HS-27A (cell line): ENCODE data around the gene SMIM10L2A.
"Not testable (repeated sequence)": the region's sequence is repeated elsewhere in the genome, so short reads cannot be mapped to it uniquely, and the experiment has no call there.

Experiments used
- DNase-seq: peaks from one replicate; pipeline ENCODE4 v3.0.0-alpha.2; 2012; ENCODE audit warnings: low read depth, missing footprints

Gene SMIM10L2A

GRCh38 chrX:135421932-135422809 is at the start of gene SMIM10L2A:
Gene SMIM10L2A, plus strand, starts transcription at chrX:135421944. Its CDS starts 188 bp downstream, at chrX:135422132.
- DNase-seq = no peak

GRCh38 chrX:135373357-135373756 is 48.4 kb upstream of the SMIM10L2A start:
- no peak for DNase-seq

- no peak for DNase-seq
Measured at GRCh38 chrX:135382260-135382659, 39.5 kb upstream of the SMIM10L2A start.

- no peak for DNase-seq
Measured at GRCh38 chrX:135383249-135383648, 38.5 kb upstream of the SMIM10L2A start.

GRCh38 chrX:135384161-135384836 is 37.4 kb upstream of the SMIM10L2A start:
- DNase-seq = no peak

GRCh38 chrX:135388841-135389240 is 32.9 kb upstream of the SMIM10L2A start:
- DNase-seq = no peak

- DNase-seq = no peak
Measured at GRCh38 chrX:135389243-135389642, 32.5 kb upstream of the SMIM10L2A start.

GRCh38 chrX:135389717-135390116 is 32.0 kb upstream of the SMIM10L2A start:
- DNase-seq = no peak

- no peak for DNase-seq
Measured at GRCh38 chrX:135391734-135392133, 30.0 kb upstream of the SMIM10L2A start.

GRCh38 chrX:135393051-135393450 is 28.7 kb upstream of the SMIM10L2A start:
- no peak for DNase-seq

- DNase-seq = no peak
Measured at GRCh38 chrX:135395064-135395463, 26.7 kb upstream of the SMIM10L2A start.

- DNase-seq = no peak
Measured at GRCh38 chrX:135396109-135396508, 25.6 kb upstream of the SMIM10L2A start.

GRCh38 chrX:135396566-135396965 is 25.2 kb upstream of the SMIM10L2A start:
- no peak for DNase-seq

- DNase-seq = no peak
Measured at GRCh38 chrX:135397652-135398051, 24.1 kb upstream of the SMIM10L2A start.

- DNase-seq = no peak
Measured at GRCh38 chrX:135403374-135403773, 18.4 kb upstream of the SMIM10L2A start.

- not testable (repeated sequence) for DNase-seq
Measured at GRCh38 chrX:135406428-135406827, 15.3 kb upstream of the SMIM10L2A start.

GRCh38 chrX:135408794-135409193 is 12.9 kb upstream of the SMIM10L2A start:
- no peak for DNase-seq

- no peak for DNase-seq
Measured at GRCh38 chrX:135410861-135411627, 10.7 kb upstream of the SMIM10L2A start.

GRCh38 chrX:135411893-135412292 is 9.9 kb upstream of the SMIM10L2A start:
- no peak for DNase-seq

GRCh38 chrX:135416546-135416945 is 5.2 kb upstream of the SMIM10L2A start:
- no peak for DNase-seq

GRCh38 chrX:135420831-135421230 is 913 bp upstream of the SMIM10L2A start:
- no peak for DNase-seq

- DNase-seq = no peak
Measured at GRCh38 chrX:135421537-135421931, 210 bp upstream of the SMIM10L2A start.

- not testable (repeated sequence) for DNase-seq
Measured at GRCh38 chrX:135422810-135423168, 1.0 kb downstream of the SMIM10L2A start.
